HepG2 (cell line): ENCODE results near the gene CTDSP1. TPM values are rescaled to one million over a fixed set of nuclear protein-coding genes. Genes with fewer than 3 reads are reported as not detected.
A peak's percentile ranks its signal among the peaks of the same experiment; 100 is the strongest.

Source experiments
- CEBPB ChIP-seq: IDR thresholded peaks from 2 replicates; pipeline ENCODE4 v1.6.1; 2011; ENCODE audit warnings: low read depth, low read length, improper control_type of control experiment, borderline replicate concordance
- CHD2 ChIP-seq: IDR thresholded peaks from 2 replicates; pipeline ENCODE4 v1.6.1; 2011; ENCODE audit warnings: low read depth, low read length, improper control_type of control experiment
- DNMT1 ChIP-seq: sonication (generic); formaldehyde crosslinking; IDR thresholded peaks from 2 replicates; pipeline ENCODE4 v1.5.1; 2020; ENCODE audit warnings: mild to moderate bottlenecking, missing genetic modification reagents
- DR1 ChIP-seq: sonication (generic); formaldehyde crosslinking; IDR thresholded peaks from 2 replicates; pipeline ENCODE4 v1.8.0; 2021; ENCODE audit warnings: mild to moderate bottlenecking, missing genetic modification reagents, inconsistent platforms
- FOSL2 ChIP-seq: sonication (generic); formaldehyde crosslinking; IDR thresholded peaks from 2 replicates; pipeline ENCODE4 v1.4.0; 2020; ENCODE audit warnings: missing genetic modification reagents
- FOXC1 ChIP-seq: sonication (generic); formaldehyde crosslinking; IDR thresholded peaks from 2 replicates; pipeline ENCODE4 v1.8.0; 2022; ENCODE audit warnings: mild to moderate bottlenecking, missing genetic modification reagents, borderline replicate concordance
- GATAD1 ChIP-seq: IDR thresholded peaks from 2 replicates; pipeline ENCODE4 v1.6.1; 2016; ENCODE audit warnings: missing genetic modification reagents, missing compliant biosample characterization
- GLI4 ChIP-seq: sonication (generic); formaldehyde crosslinking; IDR thresholded peaks from 2 replicates; pipeline ENCODE4 v1.5.1; 2020; ENCODE audit warnings: missing genetic modification reagents, mild to moderate bottlenecking, moderate library complexity, borderline replicate concordance
- MAFF ChIP-seq: IDR thresholded peaks from 2 replicates; pipeline ENCODE4 v1.6.1; 2011; ENCODE audit warnings: low read depth, low read length, improper control_type of control experiment
- MEIS1 ChIP-seq: sonication (generic); formaldehyde crosslinking; IDR thresholded peaks from 2 replicates; pipeline ENCODE4 v1.9.0; 2021; ENCODE audit warnings: mild to moderate bottlenecking, missing genetic modification reagents, moderate library complexity, borderline replicate concordance
- MXI1 ChIP-seq: IDR thresholded peaks from 3 replicates; pipeline ENCODE4 v1.6.1; 2012; ENCODE audit warnings: low read depth, low read length, inconsistent platforms, borderline replicate concordance
- NFIB ChIP-seq: sonication (generic); formaldehyde crosslinking; IDR thresholded peaks from 2 replicates; pipeline ENCODE4 v1.9.0; 2021; ENCODE audit warnings: missing genetic modification reagents, mild to moderate bottlenecking, borderline replicate concordance
- PRPF4 ChIP-seq: fragments of 200-400 bp; formaldehyde crosslinking; IDR thresholded peaks from 2 replicates; pipeline ENCODE4 v1.6.1; 2016; ENCODE audit warnings: low read length, low read depth; ENCODE audit not compliant: poor library complexity, severe bottlenecking
- RFX1 ChIP-seq: fragments of 450-650 bp; IDR thresholded peaks from 2 replicates; pipeline ENCODE4 v1.6.1; 2017
- TBL1XR1 ChIP-seq: fragments of 150-350 bp; IDR thresholded peaks from 2 replicates; pipeline ENCODE4 v1.6.1; 2014; ENCODE audit warnings: borderline replicate concordance, low read length; ENCODE audit not compliant: partially characterized antibody
- TFE3 ChIP-seq: IDR thresholded peaks from 2 replicates; pipeline ENCODE4 v1.6.1; 2016
- TP53 ChIP-seq: sonication (generic); formaldehyde crosslinking; conservative IDR thresholded peaks from 2 replicates; pipeline ENCODE4 v1.4.0; 2020; ENCODE audit warnings: missing genetic modification reagents
- TSC22D2 ChIP-seq: sonication (generic); formaldehyde crosslinking; IDR thresholded peaks from 2 replicates; pipeline ENCODE4 v1.5.1; 2020; ENCODE audit warnings: missing genetic modification reagents, mild to moderate bottlenecking, borderline replicate concordance
- ZBTB38 ChIP-seq: sonication (generic); formaldehyde crosslinking; IDR thresholded peaks from 2 replicates; pipeline ENCODE4 v1.5.1; 2020; ENCODE audit warnings: mild to moderate bottlenecking, missing genetic modification reagents
- ZBTB46 ChIP-seq: sonication (generic); formaldehyde crosslinking; IDR thresholded peaks from 2 replicates; pipeline ENCODE4 v1.4.0; 2020; ENCODE audit warnings: mild to moderate bottlenecking, missing genetic modification reagents, borderline replicate concordance
- ZNF263 ChIP-seq: sonication (generic); formaldehyde crosslinking; IDR thresholded peaks from 2 replicates; pipeline ENCODE4 v1.4.0; 2020; ENCODE audit warnings: missing genetic modification reagents
- ZNF543 ChIP-seq: sonication (generic); formaldehyde crosslinking; IDR thresholded peaks from 2 replicates; pipeline ENCODE4 v1.4.0; 2020; ENCODE audit warnings: mild to moderate bottlenecking, missing genetic modification reagents
- ZNF616 ChIP-seq: sonication (generic); formaldehyde crosslinking; IDR thresholded peaks from 2 replicates; pipeline ENCODE4 v1.5.0; 2020; ENCODE audit warnings: low read depth, mild to moderate bottlenecking, missing genetic modification reagents
- ZNF660 ChIP-seq: sonication (generic); formaldehyde crosslinking; IDR thresholded peaks from 2 replicates; pipeline ENCODE4 v1.5.1; 2020; ENCODE audit warnings: mild to moderate bottlenecking, low read depth, missing genetic modification reagents, borderline replicate concordance
- ZNF790 ChIP-seq: sonication (generic); formaldehyde crosslinking; IDR thresholded peaks from 2 replicates; pipeline ENCODE4 v1.8.0; 2022; ENCODE audit warnings: missing genetic modification reagents, mild to moderate bottlenecking, borderline replicate concordance
- polyA plus RNA-seq, 8 experiments: library from polyadenylated mRNA; depleted of rRNA in 3 of 8; stranded (reverse) in 7 of 8; unstranded in 1 of 8; fragments of >200 nt; fragmentation: Illumina TruSeq in 4 of 8; extraction: Trizol in 4 of 8; gene quantifications; 2 replicates each; pipeline versions ENCODE4 v1.2.1 to v1.2.3, GENCODE V29; 2011 to 2016; ENCODE audit warnings: low read depth in 4 of 8, missing spikeins in 1 of 8, mixed read lengths in 1 of 8; ENCODE audit not compliant: insufficient read depth in 1 of 8
- total RNA-seq, 5 experiments: library from RNA; depleted of rRNA; stranded (reverse); fragments of >200 nt; fragmentation: Illumina TruSeq; extraction: Trizol; gene quantifications; 2 replicates each; pipeline ENCODE4 v1.2.3, GENCODE V29; 2016; ENCODE audit warnings: low read depth in 1 of 5
- TF ChIP-seq, protein P1 (sequence below): sonication (generic); formaldehyde crosslinking; IDR thresholded peaks from 2 replicates; pipeline ENCODE4 v1.4.0; 2020; ENCODE audit warnings: missing genetic modification reagents
- TF ChIP-seq, protein P2 (sequence below): sonication (generic); formaldehyde crosslinking; IDR thresholded peaks from 2 replicates; pipeline ENCODE4 v1.5.1; 2020; ENCODE audit warnings: missing genetic modification reagents, mild to moderate bottlenecking, borderline replicate concordance

Gene CTDSP1
- total and polyA plus RNA-seq, 2 of the 13 experiments (the other 11 are each of a cell fraction or from before 2014, with no cell fraction given): 91.0 to 268 TPM

DNA sequence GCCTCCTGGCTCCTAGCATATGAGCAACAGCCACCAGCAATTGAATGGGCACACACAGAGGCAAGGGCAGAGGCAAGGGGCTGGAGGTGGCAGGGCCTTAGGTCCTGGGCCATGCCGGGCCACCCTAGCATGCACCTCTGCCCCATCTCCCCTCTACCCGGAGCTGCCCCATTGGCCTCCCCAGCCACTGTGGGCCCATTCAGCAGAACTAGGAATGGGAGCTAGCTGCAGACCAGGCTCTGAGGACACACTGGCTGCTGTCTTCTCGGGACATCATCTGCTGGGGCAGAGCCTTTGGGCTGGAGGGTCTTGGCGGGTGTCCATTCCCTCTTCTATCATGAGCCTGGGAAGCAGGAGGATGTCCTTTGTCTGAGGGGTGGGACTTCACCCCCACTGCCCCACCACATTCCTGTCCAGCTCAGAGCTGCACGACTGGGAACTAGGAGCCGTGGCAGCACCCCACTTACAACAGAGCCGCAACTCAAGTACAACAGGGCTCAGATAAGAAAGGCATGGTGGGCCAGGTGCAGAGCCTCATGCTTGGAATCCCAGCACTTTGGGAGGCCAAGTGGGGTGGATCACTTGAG, 20.1 kb downstream of the CTDSP1 start (continued):
- TF ChIP-seq CEBPB (no peak), DNMT1 (peak; percentile 36; the same call in 1 of the 2 replicates), GLI4 (CRISPR knock-in tag) (no peak), TP53 (no peak), NFIB (CRISPR knock-in tag) (no peak), ZNF263 (CRISPR knock-in tag) (no peak), ZBTB38 (CRISPR knock-in tag) (peak; percentile 51; the same call in 1 of the 2 replicates), DR1 (CRISPR knock-in tag) (no peak), PRPF4 (no peak), MXI1 (no peak), ZNF543 (CRISPR knock-in tag) (no peak), MEIS1 (CRISPR knock-in tag) (no peak), FOXC1 (CRISPR knock-in tag) (no peak), TBL1XR1 (no peak), ZBTB46 (CRISPR knock-in tag) (no peak), RFX1 (no peak), ZNF790 (CRISPR knock-in tag) (no peak), FOSL2 (no peak), TSC22D2 (CRISPR knock-in tag) (0 out of 2 replicates have a peak, but pooled peaks have one; percentile 46), ZNF616 (CRISPR knock-in tag) (0 out of 2 replicates have a peak, but pooled peaks have one; percentile 4), MAFF (no peak), TFE3 (CRISPR knock-in tag) (no peak), ZNF660 (no peak), GATAD1 (CRISPR knock-in tag) (no peak), CHD2 (no peak)
- TF ChIP-seq, protein P1, sequence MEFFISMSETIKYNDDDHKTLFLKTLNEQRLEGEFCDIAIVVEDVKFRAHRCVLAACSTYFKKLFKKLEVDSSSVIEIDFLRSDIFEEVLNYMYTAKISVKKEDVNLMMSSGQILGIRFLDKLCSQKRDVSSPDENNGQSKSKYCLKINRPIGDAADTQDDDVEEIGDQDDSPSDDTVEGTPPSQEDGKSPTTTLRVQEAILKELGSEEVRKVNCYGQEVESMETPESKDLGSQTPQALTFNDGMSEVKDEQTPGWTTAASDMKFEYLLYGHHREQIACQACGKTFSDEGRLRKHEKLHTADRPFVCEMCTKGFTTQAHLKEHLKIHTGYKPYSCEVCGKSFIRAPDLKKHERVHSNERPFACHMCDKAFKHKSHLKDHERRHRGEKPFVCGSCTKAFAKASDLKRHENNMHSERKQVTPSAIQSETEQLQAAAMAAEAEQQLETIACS: no peak
- TF ChIP-seq, protein P2, sequence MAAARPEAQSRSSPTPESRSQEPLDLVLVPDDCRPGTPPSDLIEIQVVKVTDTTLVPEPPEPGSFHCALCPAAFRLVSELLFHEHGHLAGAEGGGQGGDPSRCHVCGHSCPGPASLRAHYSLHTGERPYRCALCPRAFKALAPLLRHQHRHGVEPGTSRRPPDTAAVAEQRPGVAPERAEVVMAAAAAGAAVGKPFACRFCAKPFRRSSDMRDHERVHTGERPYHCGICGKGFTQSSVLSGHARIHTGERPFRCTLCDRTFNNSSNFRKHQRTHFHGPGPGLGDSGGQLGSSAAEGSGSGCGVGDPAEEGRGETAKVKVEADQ (CRISPR knock-in tag): no peak
